ENCODE results near the gene DIP2A.

DIP2A gene

GRCh38 chr21:46538851-46539666 lies 80.4 kb downstream of the DIP2A start:
- Mint-ChIP-seq H3K4me3 (no peak overlapping the region), H3K36me3 (ENCODE audit: low read depth) (peaks cover 36% of the 10 kb centered on the region), H3K9me3 (no peaks in the 10 kb centered on the region), H3K27me3 (ENCODE audit: low read depth, poor library complexity) (peaks cover 5% of the 10 kb centered on the region), H3K4me1 (peaks cover 13% of the 10 kb centered on the region), H3K27ac (no peak overlapping the region)
- DNase-seq = no peak
- TF ChIP-seq CTCF (IDR thresholded peaks at IDR 0.05) = no peak

- H3K27ac Mint-ChIP-seq = peak overlapping the region; percentile 89
- no peak for DNase-seq
- no peak overlapping the region for H3K4me3 Mint-ChIP-seq
- peaks cover 2% of the 10 kb centered on the region for H3K27me3 Mint-ChIP-seq (ENCODE audit: low read depth, poor library complexity)
- H3K36me3 Mint-ChIP-seq (ENCODE audit: low read depth) = peaks cover 38% of the 10 kb centered on the region
- TF ChIP-seq CTCF (IDR thresholded peaks at IDR 0.05) = no peak
- peaks cover 15% of the 10 kb centered on the region for H3K4me1 Mint-ChIP-seq
- no peaks in the 10 kb centered on the region for H3K9me3 Mint-ChIP-seq
Observed at GRCh38 chr21:46540087-46540710, 81.5 kb downstream of the DIP2A start.

- Mint-ChIP-seq H3K27ac (no peak overlapping the region), H3K36me3 (ENCODE audit: low read depth) (peaks cover 38% of the 10 kb centered on the region), H3K4me1 (peaks cover 15% of the 10 kb centered on the region), H3K27me3 (ENCODE audit: low read depth, poor library complexity) (peaks cover 2% of the 10 kb centered on the region), H3K9me3 (no peaks in the 10 kb centered on the region), H3K4me3 (no peak overlapping the region)
- no peak for TF ChIP-seq CTCF (IDR thresholded peaks at IDR 0.05)
- no peak for DNase-seq
Observed at GRCh38 chr21:46542588-46543124, 84.0 kb downstream of the DIP2A start.

GRCh38 chr21:46543306-46543705 lies 84.6 kb downstream of the DIP2A start:
- no peak for TF ChIP-seq CTCF (IDR thresholded peaks at IDR 0.05)
- H3K36me3 Mint-ChIP-seq (ENCODE audit: low read depth) = peaks cover 45% of the 10 kb centered on the region
- H3K9me3 Mint-ChIP-seq = peaks cover 4% of the 10 kb centered on the region
- H3K27me3 Mint-ChIP-seq (ENCODE audit: low read depth, poor library complexity) = peaks cover 2% of the 10 kb centered on the region
- peaks cover 15% of the 10 kb centered on the region for H3K4me1 Mint-ChIP-seq
- no peak overlapping the region for H3K27ac Mint-ChIP-seq
- DNase-seq = no peak
- no peak overlapping the region for H3K4me3 Mint-ChIP-seq

GRCh38 chr21:46544003-46544402 lies 85.3 kb downstream of the DIP2A start:
- Mint-ChIP-seq H3K4me1 (peaks cover 15% of the 10 kb centered on the region), H3K27ac (peak overlapping the region; percentile 96), H3K4me3 (no peak overlapping the region), H3K36me3 (ENCODE audit: low read depth) (peaks cover 52% of the 10 kb centered on the region), H3K9me3 (peaks cover 4% of the 10 kb centered on the region), H3K27me3 (ENCODE audit: low read depth, poor library complexity) (no peaks in the 10 kb centered on the region)
- no peak for TF ChIP-seq CTCF (IDR thresholded peaks at IDR 0.05)
- no peak for DNase-seq

All from nephron progenitor cell (in vitro differentiated cells).